ENCODE results near the gene SLC17A8. TPM values are rescaled to one million over a fixed set of nuclear protein-coding genes. Genes with fewer than 3 reads are reported as not detected.

SLC17A8 gene
- total RNA-seq, 1 experiment from 2014 or later: not detected

- no CpG with 5 or more reads among the region's 1 CpG for WGBS (ENCODE audit: extremely low coverage, insufficient read length, low lambda C conversion rate)
- no peak overlapping the region for H3K4me3 Mint-ChIP-seq
- H3K36me3 Mint-ChIP-seq (ENCODE audit: insufficient read depth in 1 of 3, low read depth in 3 of 3): no peaks in the 10 kb centered on the region
- no peaks in the 10 kb centered on the region for H3K9me3 Mint-ChIP-seq
- Histone ChIP-seq H2BK20ac (ENCODE audit: low read depth, low read length, poor library complexity, severe bottlenecking) (no peak overlapping the region), H3K23me2 (ENCODE audit: insufficient read length, low read depth, low read length, poor library complexity, severe bottlenecking) (no peaks in the 10 kb centered on the region), H3K79me1 (ENCODE audit: insufficient read depth, low read depth, low read length, poor library complexity, severe bottlenecking) (no peaks in the 10 kb centered on the region), H3K9me3 (ENCODE audit: control insufficient read depth, low read depth, low read length) (no peaks in the 10 kb centered on the region), H3K56ac (ENCODE audit: insufficient read length, low read depth, low read length) (no peak overlapping the region), H2BK15ac (ENCODE audit: low read depth, low read length) (no peak overlapping the region), H3K79me2 (ENCODE audit: insufficient read depth, low read length) (no peaks in the 10 kb centered on the region), H3K4me1 (ENCODE audit: insufficient read depth, low read length) (no peaks in the 10 kb centered on the region), H3K14ac (ENCODE audit: insufficient read depth, low read length) (no peak overlapping the region), H3K27ac (ENCODE audit: insufficient read length, low read depth, low read length) (no peak overlapping the region), H3K4me2 (ENCODE audit: insufficient read depth, insufficient read length, low read length) (no peak overlapping the region), H3K27me3 (ENCODE audit: insufficient read depth, low read length) (no peaks in the 10 kb centered on the region), H3K9ac (ENCODE audit: extremely low read depth, insufficient read length, low read length) (no peak overlapping the region), H2BK120ac (ENCODE audit: low read depth, low read length, poor library complexity, severe bottlenecking) (no peak overlapping the region), H3K18ac (ENCODE audit: insufficient read length, low read depth, low read length) (no peak overlapping the region), H3K4ac (ENCODE audit: low read depth, low read length) (no peak overlapping the region), H2AFZ (ENCODE audit: low read length) (no peak overlapping the region), H2BK5ac (ENCODE audit: insufficient read length, low read length) (no peak overlapping the region), H4K8ac (replicated peaks; ENCODE audit: insufficient read length, low read depth, low read length) (no peak overlapping the region), H4K20me1 (ENCODE audit: control insufficient read depth, insufficient read depth, insufficient read length) (no peaks in the 10 kb centered on the region), H2AK5ac (ENCODE audit: insufficient read length, low read length) (no peak overlapping the region), H4K5ac (ENCODE audit: insufficient read length, low read depth, low read length) (no peak overlapping the region), H3K23ac (ENCODE audit: insufficient read length, low read depth, low read length) (no peak overlapping the region), H2BK12ac (ENCODE audit: insufficient read length, low read depth, low read length) (no peak overlapping the region), H3T11ph (ENCODE audit: low read length) (no peak overlapping the region), H4K91ac (ENCODE audit: insufficient read length, low read depth, low read length) (no peak overlapping the region)
- DNase-seq: no peak
- peaks cover 8 to 9% of the 10 kb centered on the region in 2 experiments for H3K4me1 Mint-ChIP-seq
- no peaks in the 10 kb centered on the region for H3K27me3 Mint-ChIP-seq (ENCODE audit: low read depth)
- no peak for TF ChIP-seq CTCF (conservative IDR thresholded peaks at IDR 0.05)
- H3K27ac Mint-ChIP-seq: no peak overlapping the region
These were observed 86.6 kb downstream of the SLC17A8 start for GRCh38 chr12:100443434-100443833.
